IMR-90 (cell line): ENCODE results near the gene CLK3. TPM values are rescaled to one million over a fixed set of nuclear protein-coding genes. Genes with fewer than 3 reads are reported as not detected.

Source experiments
- ATAC-seq: fragments of 200-7000 bp; cut with Tn5 transposase; 2 replicates; pipeline ENCODE4 v1.9.1; 2020; ENCODE audit warnings: low read depth, mild to moderate bottlenecking, moderate library complexity
- BruUV-seq: library from RNA; stranded (reverse); fragments of 400-500 nt; replicated peaks from 2 replicates; lab custom pipeline; 2021; lab: Mats Ljungman, UMichigan
- CTCF ChIA-PET: fragments of 300-600 bp; formaldehyde crosslinking; extraction: SDS; loops from one replicate; lab custom pipeline; 2021; ENCODE audit warnings: antibody characterized with exemption; lab: Yijun Ruan, JAX
- POLR2A ChIA-PET: fragments of 300-600 bp; sonication (Branson Sonifier 250); formaldehyde crosslinking; loops from one replicate; lab custom pipeline; 2022; ENCODE audit warnings: antibody characterized with exemption; ENCODE audit not compliant: unreplicated experiment; lab: Charles Lee
- DNase-seq: peaks from one replicate; pipeline ENCODE4 v3.0.0; 2013
- H2AFZ ChIP-seq: replicated peaks from 2 replicates; pipeline ENCODE3; 2013; ENCODE audit warnings: low read length, mild to moderate bottlenecking; ENCODE audit not compliant: poor library complexity
- H2AK5ac ChIP-seq: 2 replicates; pipeline ENCODE4 v1.6.1; 2013; ENCODE audit warnings: low read depth, low read length, inconsistent platforms
- H2AK9ac ChIP-seq: replicated peaks from 2 replicates; pipeline ENCODE3; 2013; ENCODE audit warnings: mild to moderate bottlenecking, low read depth, low read length, moderate library complexity; ENCODE audit not compliant: poor library complexity
- H2BK120ac ChIP-seq: 2 replicates; pipeline ENCODE4 v1.6.1; 2013; ENCODE audit warnings: low read depth, low read length, inconsistent platforms
- H2BK15ac ChIP-seq: 3 replicates; pipeline ENCODE4 v1.6.1; 2013; ENCODE audit warnings: low read depth, low read length, inconsistent platforms
- H2BK20ac ChIP-seq: 2 replicates; pipeline ENCODE4 v1.6.1; 2013; ENCODE audit warnings: low read depth, mild to moderate bottlenecking, inconsistent platforms, low read length, moderate library complexity
- H2BK5ac ChIP-seq: 2 replicates; pipeline ENCODE4 v1.6.1; 2013; ENCODE audit warnings: mild to moderate bottlenecking, low read depth, low read length, inconsistent platforms; ENCODE audit not compliant: poor library complexity, severe bottlenecking
- H3K14ac ChIP-seq: replicated peaks from 2 replicates; pipeline ENCODE4 v1.6.1; 2013; ENCODE audit warnings: low read depth, low read length, inconsistent platforms
- H3K18ac ChIP-seq: 2 replicates; pipeline ENCODE4 v1.6.1; 2013; ENCODE audit warnings: low read depth, low read length, control low read depth
- H3K23ac ChIP-seq: 2 replicates; pipeline ENCODE4 v1.6.1; 2013; ENCODE audit warnings: low read depth, low read length, inconsistent platforms
- H3K27ac ChIP-seq: 2 replicates; pipeline ENCODE4 v1.5.1; 2013; ENCODE audit warnings: mild to moderate bottlenecking, control low read depth, low read length; ENCODE audit not compliant: insufficient read depth
- H3K27me3 ChIP-seq: 2 replicates; pipeline ENCODE4 v1.6.1; 2013; ENCODE audit warnings: low read length; ENCODE audit not compliant: control insufficient read depth, insufficient read depth
- H3K36me3 ChIP-seq: 2 replicates; pipeline ENCODE4 v1.6.1; 2013; ENCODE audit warnings: low read length, mixed read lengths; ENCODE audit not compliant: control insufficient read depth, insufficient read depth
- H3K4ac ChIP-seq: 2 replicates; pipeline ENCODE4 v1.6.1; 2013; ENCODE audit warnings: low read depth, low read length, inconsistent platforms
- H3K4me1 ChIP-seq: 2 replicates; pipeline ENCODE4 v1.6.1; 2013; ENCODE audit warnings: low read length, mixed read lengths; ENCODE audit not compliant: control insufficient read depth, insufficient read depth
- H3K4me2 ChIP-seq: 2 replicates; pipeline ENCODE4 v1.6.1; 2013; ENCODE audit warnings: low read depth, mild to moderate bottlenecking, control low read depth, low read length, moderate library complexity
- H3K4me3 ChIP-seq: 2 replicates; pipeline ENCODE4 v1.5.1; 2013; ENCODE audit warnings: low read depth, mild to moderate bottlenecking, control low read depth, low read length, moderate library complexity; ENCODE audit not compliant: insufficient read depth
- H3K56ac ChIP-seq: 2 replicates; pipeline ENCODE4 v1.6.1; 2013; ENCODE audit warnings: low read length, inconsistent platforms; ENCODE audit not compliant: insufficient read depth; ENCODE audit errors: extremely low read depth
- H3K79me1 ChIP-seq, 2 experiments: 2 replicates each; pipeline ENCODE4 v1.6.1; 2013; ENCODE audit warnings: low read length in 2 of 2, inconsistent platforms in 1 of 2, low read depth in 1 of 2
- H3K9ac ChIP-seq: 2 replicates; pipeline ENCODE4 v1.6.1; 2013; ENCODE audit warnings: low read depth, low read length, control low read depth
- H3K9me1 ChIP-seq: 2 replicates; pipeline ENCODE4 v1.6.1; 2013; ENCODE audit warnings: low read length, inconsistent platforms; ENCODE audit not compliant: insufficient read depth
- H3K9me3 ChIP-seq: 2 replicates; pipeline ENCODE4 v1.6.1; 2013; ENCODE audit warnings: low read length; ENCODE audit not compliant: control insufficient read depth, insufficient read depth
- H4K20me1 ChIP-seq: 2 replicates; pipeline ENCODE4 v1.6.1; 2013; ENCODE audit warnings: low read length, inconsistent platforms; ENCODE audit not compliant: insufficient read depth
- H4K5ac ChIP-seq: 2 replicates; pipeline ENCODE4 v1.6.1; 2013; ENCODE audit warnings: mild to moderate bottlenecking, low read depth, low read length, control low read depth
- H4K8ac ChIP-seq, 2 experiments: 2 replicates each; pipeline ENCODE4 v1.6.1; 2013; ENCODE audit warnings: low read depth in 2 of 2, low read length in 2 of 2, control low read depth in 1 of 2, inconsistent platforms in 1 of 2
- H4K91ac ChIP-seq: 2 replicates; pipeline ENCODE4 v1.6.1; 2013; ENCODE audit warnings: low read depth, low read length, inconsistent platforms; ENCODE audit not compliant: insufficient read depth
- CEBPB ChIP-seq: IDR thresholded peaks from 2 replicates; pipeline ENCODE4 v1.6.1; 2012; ENCODE audit warnings: low read depth, low read length, improper control_type of control experiment
- CHD1 ChIP-seq: IDR thresholded peaks from 2 replicates; pipeline ENCODE4 v1.6.1; 2012; ENCODE audit warnings: low read depth, low read length, improper control_type of control experiment
- FOS ChIP-seq: fragments of 150-350 bp; IDR thresholded peaks from 2 replicates; pipeline ENCODE4 v1.6.1; 2016; ENCODE audit warnings: low read depth, low read length
- MAFK ChIP-seq: IDR thresholded peaks from 2 replicates; pipeline ENCODE4 v1.6.1; 2012; ENCODE audit warnings: low read depth, low read length, improper control_type of control experiment
- MAZ ChIP-seq: IDR thresholded peaks from 2 replicates; pipeline ENCODE4 v1.6.1; 2012; ENCODE audit warnings: low read depth, mild to moderate bottlenecking, low read length, improper control_type of control experiment, moderate library complexity, borderline replicate concordance
- MXI1 ChIP-seq: IDR thresholded peaks from 2 replicates; pipeline ENCODE4 v1.6.1; 2012; ENCODE audit warnings: low read depth, mild to moderate bottlenecking, low read length, moderate library complexity, borderline replicate concordance
- NFE2L2 ChIP-seq: fragments of 150-350 bp; IDR thresholded peaks from 2 replicates; pipeline ENCODE4 v1.6.1; 2016; ENCODE audit warnings: low read depth, mild to moderate bottlenecking, low read length
- RFX5 ChIP-seq: IDR thresholded peaks from 2 replicates; pipeline ENCODE4 v1.8.0; 2012; ENCODE audit warnings: low read depth, mild to moderate bottlenecking, low read length, moderate library complexity
- WGBS, 2 experiments: methylation state at CpG; one replicate each; pipeline versions ENCODE4 v1.1.5 to v1.1.7; 2013; ENCODE audit warnings: missing lambda C conversion rate in 2 of 2; ENCODE audit not compliant: insufficient read length in 1 of 2; ENCODE audit errors: extremely low coverage in 2 of 2; 5-methylcytosine and 5-hydroxymethylcytosine counted together
- dilution Hi-C: fragments of 300-500 bp; cut with HindIII; formaldehyde crosslinking; loops from one replicate; pipeline ENCODE4 v1.14.3; 2018; ENCODE audit warnings: low sequenced_read_pairs; ENCODE audit not compliant: unreplicated experiment
- in situ Hi-C: fragments of 300-500 bp; cut with MboI; formaldehyde crosslinking; loops from 3 replicates; pipeline ENCODE4 v1.14.3; 2019; ENCODE audit warnings: low sequenced_read_pairs, inconsistent platforms, mixed read lengths
- intact Hi-C: fragments of 100-400 bp; cut with micrococcal nuclease; formaldehyde crosslinking; loops from 2 replicates; pipeline ENCODE4 v1.10.0; 2022
- polyA plus RNA-seq, 3 experiments: library from polyadenylated mRNA; depleted of rRNA; stranded (reverse); fragments of >200 nt; gene quantifications; 2 replicates each; pipeline ENCODE4 v1.2.3, GENCODE V29; 2012; ENCODE audit warnings: low replicate concordance in 1 of 3
- total RNA-seq: library from RNA; depleted of rRNA; stranded (reverse); fragments of >200 nt; gene quantifications from 2 replicates; pipeline ENCODE4 v1.2.3, GENCODE V29; 2012
- TF ChIP-seq, protein P1 (sequence below): fragments of 150-350 bp; IDR thresholded peaks from 2 replicates; pipeline ENCODE4 v1.6.1; 2016; ENCODE audit warnings: low read depth, mild to moderate bottlenecking, low read length, moderate library complexity, borderline replicate concordance
- TF ChIP-seq, protein P2 (sequence below): fragments of 150-350 bp; IDR thresholded peaks from 2 replicates; pipeline ENCODE4 v1.6.1; 2017; ENCODE audit warnings: mild to moderate bottlenecking, antibody characterized with exemption, low read length, low read depth

Gene CLK3
- total and polyA plus RNA-seq, 2 of the 4 experiments (the other 2 are of a cell fraction) = 84.7 to 117 TPM

DNA sequence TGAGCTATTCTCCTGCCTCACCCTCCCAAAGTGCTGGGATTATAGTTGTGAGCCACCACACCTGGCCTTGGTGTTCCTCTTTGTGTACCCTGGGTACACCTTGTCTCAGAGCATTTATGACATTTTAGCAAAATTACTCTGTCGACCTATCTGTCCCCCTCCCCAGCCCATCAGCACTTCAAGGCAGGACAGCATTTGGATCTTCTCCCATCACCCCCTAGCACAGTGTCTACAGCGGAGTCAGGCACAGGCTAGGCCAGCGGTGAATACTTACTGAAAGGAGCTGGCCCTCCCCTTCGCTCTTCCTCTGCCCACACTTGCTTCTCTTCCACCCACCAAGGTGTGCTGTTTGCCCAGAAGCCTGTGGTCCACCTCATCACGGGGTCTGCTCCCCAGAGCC is 20.4 kb upstream of the CLK3 start:
- Histone ChIP-seq H3K27me3 (no peaks in the 10 kb centered on the region), H4K20me1 (no peaks in the 10 kb centered on the region), H2AFZ (no peak overlapping the region), H3K36me3 (peaks cover 20% of the 10 kb centered on the region), H3K56ac (no peak overlapping the region), H2AK9ac (no peak overlapping the region), H4K91ac (no peak overlapping the region), H4K5ac (no peak overlapping the region), H3K4me3 (no peak overlapping the region), H3K27ac (no peak overlapping the region), H3K14ac (no peak overlapping the region), H3K9me3 (no peaks in the 10 kb centered on the region), H3K4ac (no peak overlapping the region), H3K4me1 (peaks cover 6% of the 10 kb centered on the region; the same call in 1 of the 2 replicates), H3K23ac (no peak overlapping the region), H4K8ac (no peak overlapping the region), H2BK120ac (no peak overlapping the region), H3K18ac (no peak overlapping the region), H3K9ac (no peak overlapping the region), H3K79me1 (peaks cover 15 to 16% of the 10 kb centered on the region in 2 experiments; a peak in 3 of 4 replicates), H2BK15ac (no peak overlapping the region), H2BK5ac (no peak overlapping the region), H2BK20ac (no peak overlapping the region), H3K4me2 (no peak overlapping the region), H2AK5ac (no peak overlapping the region), H3K9me1 (peaks cover 4% of the 10 kb centered on the region; the same call in 1 of the 2 replicates)
- POLR2A ChIA-PET = no interaction called here
- dilution Hi-C loops = no loop called here
- BruUV-seq = no TSS peak
- CTCF ChIA-PET = no interaction called here
- ATAC-seq (no peak), DNase-seq (no peak)
- WGBS, 2 experiments = no CpG with 5 or more reads among the region's 5 CpGs
- TF ChIP-seq NFE2L2 = no peak
- TF ChIP-seq MAFK = no peak
- no peak for TF ChIP-seq CEBPB
- no peak for TF ChIP-seq MAZ
- no peak for TF ChIP-seq MXI1
- TF ChIP-seq RFX5 = no peak
- TF ChIP-seq FOS = no peak
- TF ChIP-seq, protein P1, sequence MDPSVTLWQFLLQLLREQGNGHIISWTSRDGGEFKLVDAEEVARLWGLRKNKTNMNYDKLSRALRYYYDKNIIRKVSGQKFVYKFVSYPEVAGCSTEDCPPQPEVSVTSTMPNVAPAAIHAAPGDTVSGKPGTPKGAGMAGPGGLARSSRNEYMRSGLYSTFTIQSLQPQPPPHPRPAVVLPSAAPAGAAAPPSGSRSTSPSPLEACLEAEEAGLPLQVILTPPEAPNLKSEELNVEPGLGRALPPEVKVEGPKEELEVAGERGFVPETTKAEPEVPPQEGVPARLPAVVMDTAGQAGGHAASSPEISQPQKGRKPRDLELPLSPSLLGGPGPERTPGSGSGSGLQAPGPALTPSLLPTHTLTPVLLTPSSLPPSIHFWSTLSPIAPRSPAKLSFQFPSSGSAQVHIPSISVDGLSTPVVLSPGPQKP = no peak
- TF ChIP-seq CHD1 = no peak
- TF ChIP-seq, protein P2, sequence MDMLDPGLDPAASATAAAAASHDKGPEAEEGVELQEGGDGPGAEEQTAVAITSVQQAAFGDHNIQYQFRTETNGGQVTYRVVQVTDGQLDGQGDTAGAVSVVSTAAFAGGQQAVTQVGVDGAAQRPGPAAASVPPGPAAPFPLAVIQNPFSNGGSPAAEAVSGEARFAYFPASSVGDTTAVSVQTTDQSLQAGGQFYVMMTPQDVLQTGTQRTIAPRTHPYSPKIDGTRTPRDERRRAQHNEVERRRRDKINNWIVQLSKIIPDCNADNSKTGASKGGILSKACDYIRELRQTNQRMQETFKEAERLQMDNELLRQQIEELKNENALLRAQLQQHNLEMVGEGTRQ = no peak
- in situ Hi-C loops = no loop called here
- intact Hi-C loops = no loop called here
